ENCODE measurements around the gene ARHGAP33. TPM values are rescaled to one million over a fixed set of nuclear protein-coding genes. Genes with fewer than 3 reads are reported as not detected.
A peak's percentile ranks its signal among the peaks of the same experiment; 100 is the strongest.

Gene ARHGAP33
- total RNA-seq, 1 donor from 2014 or later = 29.1 TPM

- no peak for DNase-seq (ENCODE audit: low spot score)
- intact Hi-C loops (cut with micrococcal nuclease) = loop anchor here (5.0 kb wide), 1 partner anchor 362 kb away; the partner anchor contains the start of gene TBCB
- Mint-ChIP-seq H3K9me3 (no peaks in the 10 kb centered on the region), H3K27ac (no peak overlapping the region), H3K36me3 (ENCODE audit: low read depth) (peaks cover 31% of the 10 kb centered on the region), H3K27me3 (ENCODE audit: low read depth) (no peaks in the 10 kb centered on the region), H3K4me1 (ENCODE audit: low read depth) (peaks cover 19% of the 10 kb centered on the region), H3K4me3 (ENCODE audit: low read depth) (peak overlapping the region; percentile 49)
Measured at GRCh38 chr19:35755131-35755549, 20.2 kb upstream of the ARHGAP33 start.

DNA sequence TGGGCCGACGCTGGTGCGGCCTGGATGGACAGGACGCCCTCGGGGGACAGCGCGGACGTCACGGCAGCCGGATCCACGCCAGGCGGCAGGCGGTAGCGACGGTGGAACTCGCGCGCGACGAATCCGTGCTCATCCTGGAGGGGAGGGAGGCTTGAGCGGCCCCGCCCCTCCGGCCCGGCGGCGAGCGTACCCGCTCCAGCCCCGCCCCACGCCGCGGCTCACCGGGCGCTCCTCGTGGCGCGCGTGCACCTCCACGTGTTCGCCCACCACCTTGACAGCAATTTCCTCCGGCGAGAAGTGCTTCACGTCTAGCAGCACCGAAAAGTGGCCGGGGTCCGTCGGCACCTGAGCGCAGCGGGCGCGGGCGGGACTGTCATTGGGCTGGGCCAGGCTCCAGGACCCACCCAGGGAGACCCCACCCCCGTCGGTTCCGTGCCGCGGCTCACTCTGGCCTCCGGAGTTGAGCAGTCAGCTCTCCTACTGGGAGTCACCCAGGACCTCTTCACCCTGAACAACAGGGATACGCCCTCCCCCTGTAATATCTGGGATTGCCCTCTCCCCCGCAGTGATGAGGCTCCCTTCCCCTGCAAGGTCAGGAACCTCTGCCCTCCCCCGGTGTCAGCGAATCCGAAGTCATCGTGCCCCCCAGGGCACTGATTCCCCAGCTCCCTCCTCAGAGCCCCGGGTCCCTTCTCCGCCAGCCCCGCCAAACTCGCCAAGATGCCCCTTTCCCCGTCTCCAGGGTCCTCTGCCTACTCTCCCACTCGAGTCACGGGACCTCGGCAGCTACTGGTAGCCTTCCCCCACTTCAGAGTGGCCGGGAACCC, 19.6 kb upstream of the ARHGAP33 start:
- Mint-ChIP-seq H3K4me3 (ENCODE audit: low read depth) (no peak overlapping the region), H3K27me3 (ENCODE audit: low read depth) (no peaks in the 10 kb centered on the region), H3K27ac (no peak overlapping the region), H3K36me3 (ENCODE audit: low read depth) (peaks cover 37% of the 10 kb centered on the region), H3K9me3 (no peaks in the 10 kb centered on the region), H3K4me1 (ENCODE audit: low read depth) (peaks cover 21% of the 10 kb centered on the region)
- peak; percentile 40 for DNase-seq (ENCODE audit: low spot score)
- intact Hi-C loops (cut with micrococcal nuclease) = loop anchor here (5.0 kb wide), 1 partner anchor 362 kb away; the partner anchor contains the start of gene TBCB

- Mint-ChIP-seq H3K36me3 (ENCODE audit: low read depth) (peaks cover 42% of the 10 kb centered on the region), H3K9me3 (no peaks in the 10 kb centered on the region), H3K4me3 (ENCODE audit: low read depth) (peak within 1 kb of the TSS; percentile 83), H3K4me1 (ENCODE audit: low read depth) (peaks cover 21% of the 10 kb centered on the region), H3K27ac (peak within 1 kb of the TSS; percentile 85), H3K27me3 (ENCODE audit: low read depth) (no peaks in the 10 kb centered on the region)
- intact Hi-C loops (cut with micrococcal nuclease) = loop anchor here (5.0 kb wide), 1 partner anchor 361 kb away; the partner anchor contains the start of gene TBCB
- no peak for DNase-seq (ENCODE audit: low spot score)
Measured at GRCh38 chr19:35756377-35757230, 18.8 kb upstream of the ARHGAP33 start, which contains the start of gene HSPB6. Gene HSPB6, minus strand, starts transcription at chr19:35757029. Its CDS starts 21 bp downstream, at chr19:35757008.

DNA sequence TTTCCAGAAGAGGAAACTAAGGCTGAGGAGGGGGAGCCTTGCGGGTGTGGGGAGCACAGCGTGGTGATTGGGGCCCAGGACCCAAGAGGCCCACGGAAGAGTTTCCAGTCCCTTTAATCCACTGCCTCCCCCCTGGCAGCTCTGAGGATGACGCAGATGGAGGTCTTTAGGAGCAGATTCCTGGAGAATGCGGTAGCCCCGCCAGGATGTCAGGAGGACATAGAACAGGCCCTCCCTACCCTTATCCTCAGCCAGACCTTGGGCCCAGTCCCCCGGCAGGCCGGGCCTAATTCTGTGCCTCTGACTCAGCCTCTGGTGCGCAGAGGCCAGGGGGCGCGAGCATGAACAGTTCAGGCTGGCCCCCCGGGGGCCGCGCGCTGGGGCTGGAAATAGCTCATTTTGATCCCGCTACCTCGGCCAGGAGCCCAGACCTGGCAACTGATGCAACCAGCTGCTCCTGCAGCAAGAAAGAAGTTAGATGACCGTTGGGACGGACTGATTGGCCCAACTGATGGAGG, 18.1 kb upstream of the ARHGAP33 start:
- Mint-ChIP-seq H3K36me3 (ENCODE audit: low read depth) (peaks cover 48% of the 10 kb centered on the region), H3K27ac (peak overlapping the region; percentile 85), H3K27me3 (ENCODE audit: low read depth) (no peaks in the 10 kb centered on the region), H3K9me3 (no peaks in the 10 kb centered on the region), H3K4me1 (ENCODE audit: low read depth) (peaks cover 21% of the 10 kb centered on the region), H3K4me3 (ENCODE audit: low read depth) (peak overlapping the region; percentile 83)
- intact Hi-C loops (cut with micrococcal nuclease) = loop anchor here (5.0 kb wide), 1 partner anchor 360 kb away; the partner anchor contains the start of gene TBCB
- peak; percentile 29 for DNase-seq (ENCODE audit: low spot score)

DNA sequence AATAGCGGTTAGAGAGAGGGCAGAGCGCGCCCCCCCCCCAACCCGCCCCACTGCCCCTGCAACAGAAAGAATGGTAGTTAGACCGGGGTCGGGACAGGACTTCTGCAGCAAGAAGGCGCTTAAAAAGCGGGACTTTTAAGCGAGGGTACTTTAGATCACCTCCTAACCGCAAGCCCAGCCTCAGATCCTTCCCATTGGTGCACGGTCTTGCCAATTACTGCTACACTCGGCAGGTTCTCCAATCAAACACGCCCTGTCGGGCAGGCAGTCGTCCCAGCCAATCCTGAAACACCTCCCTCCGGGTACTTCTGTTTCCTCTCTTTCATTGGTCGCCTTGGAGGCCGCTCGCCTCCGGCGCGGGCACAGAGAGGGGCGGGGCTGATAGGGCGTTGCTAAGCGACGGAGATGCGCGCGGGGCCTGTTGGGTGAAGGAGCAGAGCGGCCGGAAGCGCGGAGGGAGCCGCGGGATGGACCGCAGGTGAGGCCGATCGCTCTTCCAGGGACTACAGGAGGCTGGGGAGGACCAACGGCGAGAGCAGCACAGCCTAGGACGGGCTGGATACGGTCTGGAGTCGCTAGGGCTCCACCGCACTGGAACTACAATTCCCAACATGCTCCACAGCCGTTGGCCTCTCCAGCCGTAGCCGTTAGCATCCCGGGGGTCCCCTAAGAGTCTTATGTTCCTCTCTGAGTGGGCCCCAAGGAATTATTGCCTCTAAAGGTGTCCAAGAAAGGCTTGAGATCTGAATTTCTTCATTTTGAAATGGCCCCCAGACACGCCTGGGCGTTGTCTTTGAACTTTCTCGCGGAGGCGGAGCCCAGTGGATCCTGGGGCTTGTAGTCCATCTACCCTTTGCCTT, 17.4 kb upstream of the ARHGAP33 start, which contains the start of gene PROSER3:
Gene PROSER3 (plus strand): TSS at position 428 of the 860 bp plus-strand sequence. CDS start 40 bp downstream, at position 468.
- Mint-ChIP-seq H3K4me3 (ENCODE audit: low read depth) (peak within 1 kb of the TSS; percentile 83), H3K27me3 (ENCODE audit: low read depth) (no peaks in the 10 kb centered on the region), H3K36me3 (ENCODE audit: low read depth) (peaks cover 48% of the 10 kb centered on the region), H3K9me3 (no peaks in the 10 kb centered on the region), H3K4me1 (ENCODE audit: low read depth) (peaks cover 21% of the 10 kb centered on the region), H3K27ac (peak within 1 kb of the TSS; percentile 85)
- intact Hi-C loops (cut with micrococcal nuclease) = loop anchor here (1.0 to 5.0 kb wide), 5 partner anchors 10 to 359 kb away; partner anchors contain the start of genes ARHGAP33, LIN37 and TBCB
- peak; percentile 100 for DNase-seq (ENCODE audit: low spot score)

DNA sequence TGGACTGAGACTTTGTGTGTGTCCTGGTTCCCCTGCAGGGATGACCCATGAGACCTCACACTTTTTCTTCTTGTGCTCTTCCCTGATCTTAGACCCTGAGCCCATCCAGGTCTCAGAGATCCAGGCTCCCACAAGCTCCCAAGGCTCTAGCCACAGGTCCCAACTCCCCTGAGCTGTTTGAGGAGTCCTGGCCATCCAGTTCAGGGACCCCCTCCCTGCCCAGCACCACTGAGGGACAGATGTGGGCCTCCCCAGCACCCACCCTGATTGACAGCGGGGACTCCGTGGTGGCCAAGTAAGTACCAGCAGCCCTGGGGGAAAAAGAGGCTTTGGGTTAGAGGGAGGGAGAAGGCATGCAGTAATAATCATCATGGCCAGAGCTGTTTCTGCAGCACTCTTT, 15.7 kb upstream of the ARHGAP33 start:
- Mint-ChIP-seq H3K27me3 (ENCODE audit: low read depth) (no peaks in the 10 kb centered on the region), H3K4me3 (ENCODE audit: low read depth) (peak overlapping the region; percentile 83), H3K4me1 (ENCODE audit: low read depth) (peaks cover 21% of the 10 kb centered on the region), H3K9me3 (no peaks in the 10 kb centered on the region), H3K27ac (peak overlapping the region; percentile 73), H3K36me3 (ENCODE audit: low read depth) (peaks cover 43% of the 10 kb centered on the region)
- intact Hi-C loops (cut with micrococcal nuclease) = loop anchor here (2.0 to 5.0 kb wide), 2 partner anchors 15 to 358 kb away; partner anchors contain the start of genes ARHGAP33 and TBCB
- DNase-seq (ENCODE audit: low spot score) = no peak

- no peak for DNase-seq (ENCODE audit: low spot score)
- H3K4me1 Mint-ChIP-seq (ENCODE audit: low read depth) = peaks cover 18% of the 10 kb centered on the region
- H3K4me3 Mint-ChIP-seq (ENCODE audit: low read depth) = no peak overlapping the region
- H3K9me3 Mint-ChIP-seq = no peaks in the 10 kb centered on the region
- no peak overlapping the region for H3K27ac Mint-ChIP-seq
- intact Hi-C loops (cut with micrococcal nuclease) = no loop called here
- H3K36me3 Mint-ChIP-seq (ENCODE audit: low read depth) = peaks cover 40% of the 10 kb centered on the region
- no peaks in the 10 kb centered on the region for H3K27me3 Mint-ChIP-seq (ENCODE audit: low read depth)
Measured at GRCh38 chr19:35760711-35761349, 14.5 kb upstream of the ARHGAP33 start.

DNA sequence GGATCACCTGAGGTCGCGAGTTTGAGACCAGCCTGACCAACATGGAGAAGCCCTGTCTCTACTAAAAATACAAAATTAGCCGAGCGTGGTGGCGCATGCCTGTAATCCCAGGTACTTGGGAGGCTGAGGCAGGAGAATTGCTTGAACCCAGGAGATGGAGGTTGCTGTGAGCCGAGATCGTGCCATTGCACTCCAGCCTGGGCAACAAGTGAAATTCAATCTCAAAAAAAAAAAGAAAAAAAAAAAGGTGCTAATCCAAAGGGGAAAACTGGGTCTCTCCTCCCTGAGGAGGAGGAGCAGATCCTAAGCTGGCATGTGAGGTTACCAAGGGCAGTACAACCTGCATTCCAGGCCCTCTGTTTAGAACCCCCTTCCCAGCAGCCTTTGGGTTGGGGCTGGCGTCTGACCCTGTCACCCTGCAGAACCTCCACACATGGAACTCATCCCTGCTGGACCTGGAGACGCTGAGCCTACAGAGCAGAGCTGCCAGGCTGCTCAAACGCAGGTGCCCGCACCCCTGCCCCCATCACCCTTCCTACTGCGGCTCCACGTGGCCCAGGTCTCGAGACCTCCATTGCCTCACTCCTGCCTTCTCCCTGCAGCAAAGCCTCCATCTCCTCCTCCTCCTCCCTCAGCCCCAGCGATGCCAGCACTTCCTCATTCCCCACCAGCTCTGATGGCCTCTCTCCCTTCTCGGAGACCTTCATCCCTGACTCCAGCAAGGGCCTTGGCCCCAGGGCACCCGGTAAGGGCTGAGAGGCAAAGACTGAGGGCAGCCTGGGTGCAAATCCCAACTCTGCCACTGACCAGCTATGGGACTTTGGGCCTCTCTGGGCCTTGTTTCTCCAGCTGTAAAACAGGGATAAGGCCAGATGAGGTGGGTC, 10.7 kb upstream of the ARHGAP33 start:
- intact Hi-C loops (cut with micrococcal nuclease) = no loop called here
- Mint-ChIP-seq H3K27ac (no peak overlapping the region), H3K27me3 (ENCODE audit: low read depth) (no peaks in the 10 kb centered on the region), H3K36me3 (ENCODE audit: low read depth) (peaks cover 47% of the 10 kb centered on the region), H3K9me3 (no peaks in the 10 kb centered on the region), H3K4me3 (ENCODE audit: low read depth) (no peak overlapping the region), H3K4me1 (ENCODE audit: low read depth) (peaks cover 3% of the 10 kb centered on the region)
- no peak for DNase-seq (ENCODE audit: low spot score)

DNA sequence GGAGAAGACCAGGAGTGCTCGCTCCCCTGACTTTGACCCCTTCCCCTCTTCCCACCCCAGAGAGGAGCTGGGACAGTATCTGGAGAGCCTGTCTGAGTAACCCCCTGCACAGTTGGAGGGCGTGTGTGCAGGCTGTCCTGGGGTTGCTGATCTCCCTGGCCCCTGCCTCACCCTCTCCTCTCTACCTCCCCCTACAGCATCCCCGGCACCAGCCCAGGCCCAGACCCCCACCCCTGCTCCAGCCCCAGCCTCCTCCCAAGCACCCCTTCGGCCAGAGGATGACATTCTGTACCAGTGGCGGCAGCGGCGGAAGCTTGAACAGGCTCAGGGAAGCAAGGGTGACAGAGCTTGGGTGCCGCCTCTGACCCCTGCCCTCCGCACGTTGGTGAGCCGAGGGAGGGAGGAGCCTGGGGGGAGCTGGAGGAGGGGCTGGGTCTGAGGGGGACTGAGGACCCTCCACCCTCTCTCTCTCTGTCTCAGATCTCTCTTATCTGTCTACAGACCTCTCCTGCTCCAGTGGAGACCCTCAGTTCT, 8.7 kb upstream of the ARHGAP33 start:
- peaks cover 36% of the 10 kb centered on the region for H3K36me3 Mint-ChIP-seq (ENCODE audit: low read depth)
- no peak for DNase-seq (ENCODE audit: low spot score)
- no peaks in the 10 kb centered on the region for H3K4me1 Mint-ChIP-seq (ENCODE audit: low read depth)
- no peak overlapping the region for H3K4me3 Mint-ChIP-seq (ENCODE audit: low read depth)
- H3K9me3 Mint-ChIP-seq = no peaks in the 10 kb centered on the region
- no peaks in the 10 kb centered on the region for H3K27me3 Mint-ChIP-seq (ENCODE audit: low read depth)
- intact Hi-C loops (cut with micrococcal nuclease) = no loop called here
- no peak overlapping the region for H3K27ac Mint-ChIP-seq

DNA sequence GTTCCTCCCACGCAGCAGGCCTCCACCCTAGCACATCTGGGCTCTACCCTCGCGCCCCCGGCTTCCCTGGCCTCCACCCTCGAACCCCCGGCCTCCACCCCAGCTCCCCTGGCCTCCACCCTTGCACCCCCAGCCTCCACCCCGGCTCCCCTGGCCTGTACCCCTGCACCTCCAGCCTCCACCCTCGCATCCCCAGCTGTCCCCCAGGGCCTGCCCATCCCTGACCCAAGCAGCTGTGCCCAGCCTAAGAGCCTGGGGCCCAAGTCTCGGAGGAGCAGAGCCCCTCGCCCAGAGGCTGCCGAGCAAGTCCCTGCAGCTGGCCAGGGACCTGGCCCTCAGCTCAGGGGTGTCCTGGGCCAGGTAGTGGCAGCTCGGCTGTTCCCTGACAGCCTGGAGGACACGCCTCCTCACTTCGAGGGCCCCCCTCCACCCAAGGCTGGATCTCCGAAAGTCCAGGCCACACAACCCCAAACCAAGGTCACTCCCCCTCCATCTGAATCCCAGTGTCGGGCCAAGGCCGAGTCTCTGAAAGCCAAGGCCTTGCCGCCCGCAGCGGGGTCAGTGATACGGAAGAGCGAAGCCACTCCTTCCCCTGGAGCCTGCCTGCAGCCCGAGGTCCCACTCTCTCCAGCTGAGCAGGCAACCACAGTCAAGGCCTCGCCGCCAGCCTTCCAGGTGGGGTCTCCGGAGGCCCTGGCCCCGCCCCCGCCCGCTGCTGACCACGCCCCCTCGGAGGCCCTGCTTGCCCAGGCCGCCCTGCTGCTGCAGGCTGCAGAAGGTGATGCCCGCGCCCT, 7.9 kb upstream of the ARHGAP33 start:
- no peak for DNase-seq (ENCODE audit: low spot score)
- H3K36me3 Mint-ChIP-seq (ENCODE audit: low read depth) = peaks cover 30% of the 10 kb centered on the region
- H3K27me3 Mint-ChIP-seq (ENCODE audit: low read depth) = no peaks in the 10 kb centered on the region
- no peaks in the 10 kb centered on the region for H3K4me1 Mint-ChIP-seq (ENCODE audit: low read depth)
- intact Hi-C loops (cut with micrococcal nuclease) = no loop called here
- no peaks in the 10 kb centered on the region for H3K9me3 Mint-ChIP-seq
- H3K4me3 Mint-ChIP-seq (ENCODE audit: low read depth) = no peak overlapping the region
- H3K27ac Mint-ChIP-seq = no peak overlapping the region

Data from activated T-helper 2 cell treated with anti-CD3 and anti-CD28 coated beads, Interferon-gamma antibody, Interleukin-2, Interleukin-4, amounts not matched to agents 10 μg/mL and 5 μg/mL and 100 μg/mL, durations not matched to agents 14 hours and 24 hours and 36 hours (primary cell).